Activated CD4-positive, alpha-beta memory T cell treated with anti-CD3 and anti-CD28 coated beads for 36 hours (primary cell): ENCODE measurements around the gene TTC9. TPM values are rescaled to one million over a fixed set of nuclear protein-coding genes. Genes with fewer than 3 reads are reported as not detected.

Experiments used
- CTCF ChIA-PET: fragments of 350-600 bp; sonication (Branson Sonifier 250); formaldehyde crosslinking; loops from one replicate; lab custom pipeline; 2021; ENCODE audit warnings: antibody characterized with exemption, inconsistent platforms; lab: Charles Lee
- POLR2A ChIA-PET: fragments of 350-600 bp; sonication (Branson Sonifier 250); formaldehyde crosslinking; loops from one replicate; lab custom pipeline; 2021; ENCODE audit warnings: antibody characterized with exemption; lab: Charles Lee
- DNase-seq: peaks from one replicate; pipeline ENCODE4 v3.0.0-alpha.2; 2020
- H3K27ac Mint-ChIP-seq: one replicate; pipeline ENCODE4 v1.8.0; 2021; ENCODE audit warnings: mixed read lengths
- H3K27me3 Mint-ChIP-seq: one replicate; pipeline ENCODE4 v1.8.0; 2021; ENCODE audit warnings: mixed read lengths
- H3K36me3 Mint-ChIP-seq: one replicate; pipeline ENCODE4 v1.8.0; 2021; ENCODE audit warnings: mixed read lengths
- H3K4me1 Mint-ChIP-seq: one replicate; pipeline ENCODE4 v1.8.0; 2021; ENCODE audit warnings: low read depth, mixed read lengths
- H3K4me3 Mint-ChIP-seq: one replicate; pipeline ENCODE4 v1.8.0; 2021; ENCODE audit warnings: mild to moderate bottlenecking, mixed read lengths
- H3K9me3 Mint-ChIP-seq: one replicate; pipeline ENCODE4 v1.8.0; 2021; ENCODE audit warnings: mixed read lengths
- intact Hi-C: fragments of 100-400 bp; cut with micrococcal nuclease; formaldehyde crosslinking; loops from one replicate; pipeline ENCODE4 v1.15.1; 2023
- total RNA-seq, 2 experiments: library from RNA; stranded (reverse); gene quantifications; one replicate each; pipeline ENCODE4 v1.2.3, GENCODE V29; 2021

TTC9 gene
- total RNA-seq, 2 experiments from 2014 or later, result 8.6 to 9.5 TPM

DNA sequence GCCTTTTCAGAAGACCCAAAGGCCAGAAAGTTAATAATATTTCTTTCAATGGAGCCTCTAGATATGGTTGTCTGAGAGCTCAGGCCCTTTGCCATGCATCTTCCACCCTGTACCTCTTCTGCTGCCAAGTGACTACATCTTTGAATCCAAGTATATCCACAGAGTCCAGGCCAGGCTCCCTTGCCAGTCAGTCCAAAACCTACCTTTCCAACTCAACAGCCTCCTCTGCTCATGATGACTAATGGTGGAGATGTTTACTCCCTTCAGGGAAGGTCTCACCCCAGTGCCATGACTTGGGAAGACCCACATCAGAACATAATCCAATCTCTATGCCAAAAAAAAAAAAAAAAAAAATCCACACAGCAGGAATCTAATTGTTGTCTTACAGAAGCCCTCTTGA lies 20.4 kb downstream of the TTC9 start:
- peaks cover 9% of the 10 kb centered on the region for H3K36me3 Mint-ChIP-seq
- DNase-seq, result no peak
- CTCF ChIA-PET, result interaction anchor here (0.9 to 1.8 kb wide), 4 partner anchors 14 to 241 kb away, joined by 3 to 6 read pairs (median 3); partner anchors contain the start of genes MAP3K9 and TTC9
- H3K4me3 Mint-ChIP-seq, result peak overlapping the region; percentile 45
- H3K9me3 Mint-ChIP-seq, result no peaks in the 10 kb centered on the region
- peaks cover 76% of the 10 kb centered on the region for H3K4me1 Mint-ChIP-seq
- no peaks in the 10 kb centered on the region for H3K27me3 Mint-ChIP-seq
- intact Hi-C loops, result no loop called here
- POLR2A ChIA-PET, result interaction anchor here (1.2 to 6.1 kb wide), 2 partner anchors 16 to 19 kb away, joined by 3 to 36 read pairs; partner anchors contain the start of gene TTC9
- H3K27ac Mint-ChIP-seq, result peak overlapping the region; percentile 83

DNA sequence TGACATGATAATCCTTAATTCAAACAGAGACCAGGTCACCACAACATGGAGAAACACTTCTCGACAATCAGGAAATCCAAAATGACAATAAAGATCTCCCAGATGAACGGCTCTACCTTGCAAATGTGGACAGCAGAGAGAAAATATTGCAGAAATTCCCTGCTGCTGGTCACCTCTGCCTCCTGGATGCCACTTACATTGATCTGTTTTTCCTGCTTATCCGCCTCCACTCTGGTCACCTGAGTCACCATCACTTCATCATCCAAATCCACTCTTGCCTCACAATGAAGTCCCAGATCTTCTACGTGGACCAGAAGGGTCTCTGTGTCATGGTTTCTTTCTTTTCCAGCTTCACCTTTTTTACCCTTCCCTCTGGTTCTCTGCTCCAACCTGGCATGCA lies 21.1 kb downstream of the TTC9 start:
- H3K4me1 Mint-ChIP-seq, result peaks cover 70% of the 10 kb centered on the region
- no peak overlapping the region for H3K27ac Mint-ChIP-seq
- ChIA-PET CTCF (no interaction called here), POLR2A (no interaction called here)
- no peaks in the 10 kb centered on the region for H3K9me3 Mint-ChIP-seq
- no peak overlapping the region for H3K4me3 Mint-ChIP-seq
- H3K36me3 Mint-ChIP-seq, result peaks cover 9% of the 10 kb centered on the region
- no peaks in the 10 kb centered on the region for H3K27me3 Mint-ChIP-seq
- intact Hi-C loops, result no loop called here
- no peak for DNase-seq

- no peaks in the 10 kb centered on the region for H3K27me3 Mint-ChIP-seq
- no peaks in the 10 kb centered on the region for H3K9me3 Mint-ChIP-seq
- H3K4me3 Mint-ChIP-seq, result no peak overlapping the region
- POLR2A ChIA-PET, result no interaction called here
- H3K4me1 Mint-ChIP-seq, result peaks cover 62% of the 10 kb centered on the region
- intact Hi-C loops, result no loop called here
- H3K36me3 Mint-ChIP-seq, result peaks cover 12% of the 10 kb centered on the region
- no peak overlapping the region for H3K27ac Mint-ChIP-seq
- CTCF ChIA-PET, result no interaction called here
- DNase-seq, result no peak
Observed at GRCh38 chr14:70663707-70664179, 22.0 kb downstream of the TTC9 start.

- Mint-ChIP-seq H3K4me3 (no peak overlapping the region), H3K9me3 (no peaks in the 10 kb centered on the region), H3K36me3 (peaks cover 12% of the 10 kb centered on the region), H3K4me1 (peaks cover 50% of the 10 kb centered on the region), H3K27ac (no peak overlapping the region), H3K27me3 (no peaks in the 10 kb centered on the region)
- intact Hi-C loops, result no loop called here
- POLR2A ChIA-PET, result no interaction called here
- no peak for DNase-seq
- CTCF ChIA-PET, result no interaction called here
Observed at GRCh38 chr14:70664698-70665447, 23.2 kb downstream of the TTC9 start.

DNA sequence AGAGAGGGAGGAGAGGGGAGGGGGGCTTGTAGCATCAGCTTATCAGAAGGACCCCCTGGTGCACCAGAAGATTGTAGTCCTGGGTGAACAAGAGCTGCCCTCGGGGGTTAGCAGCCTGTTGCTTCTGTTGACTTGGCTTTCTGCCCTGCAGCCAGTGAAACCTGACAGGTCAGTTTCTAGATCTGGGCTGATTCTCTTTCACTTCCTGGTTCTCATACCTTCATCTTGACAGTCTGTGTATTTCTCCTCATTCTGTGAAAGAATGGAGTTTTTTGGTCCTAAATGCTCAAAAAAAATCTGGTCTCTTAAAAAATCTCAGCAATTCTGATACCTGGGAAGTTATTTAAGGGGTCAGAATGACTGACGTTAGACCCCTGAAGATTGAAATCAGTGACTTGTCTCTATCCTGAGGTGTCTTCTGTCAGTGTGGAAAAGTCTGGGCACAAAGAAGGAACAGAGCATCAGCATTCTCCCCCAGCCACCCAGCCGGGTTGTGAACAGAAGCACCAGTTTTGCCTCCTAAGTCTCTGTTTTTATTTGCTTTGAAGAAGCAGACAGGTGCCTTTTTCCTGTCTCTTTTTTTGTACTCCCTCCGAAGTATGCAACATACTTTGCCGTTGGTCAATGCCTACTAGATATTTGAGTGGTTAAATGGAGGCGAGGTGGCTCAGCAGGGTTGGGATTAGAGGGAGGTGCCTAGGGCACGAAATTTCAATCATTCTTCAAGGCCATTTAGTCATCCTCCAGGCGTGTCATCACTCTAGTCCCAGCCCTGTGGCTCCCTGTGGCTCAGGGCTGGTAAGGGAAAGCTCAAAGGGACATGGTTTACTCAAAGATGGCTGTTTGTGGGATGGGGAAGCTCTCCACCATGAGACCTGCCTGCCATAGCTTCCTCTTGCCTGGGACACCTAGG lies 24.0 kb downstream of the TTC9 start:
- intact Hi-C loops, result no loop called here
- Mint-ChIP-seq H3K9me3 (no peaks in the 10 kb centered on the region), H3K27me3 (no peaks in the 10 kb centered on the region), H3K36me3 (peaks cover 12% of the 10 kb centered on the region), H3K4me3 (no peak overlapping the region), H3K4me1 (peaks cover 42% of the 10 kb centered on the region), H3K27ac (no peak overlapping the region)
- ChIA-PET POLR2A (no interaction called here), CTCF (interaction anchor here (0.7 to 1.6 kb wide), 2 partner anchors 48 to 50 kb away, joined by 3 read pairs; no protein-coding TSS in a partner anchor)
- DNase-seq, result no peak

- ChIA-PET CTCF (interaction anchor here (0.7 to 1.6 kb wide), 2 partner anchors 47 to 49 kb away, joined by 3 read pairs; no protein-coding TSS in a partner anchor), POLR2A (no interaction called here)
- Mint-ChIP-seq H3K4me3 (no peak overlapping the region), H3K36me3 (peaks cover 15% of the 10 kb centered on the region), H3K27me3 (no peaks in the 10 kb centered on the region), H3K27ac (no peak overlapping the region), H3K9me3 (no peaks in the 10 kb centered on the region), H3K4me1 (peaks cover 36% of the 10 kb centered on the region)
- no peak for DNase-seq
- intact Hi-C loops, result no loop called here
Observed at GRCh38 chr14:70666361-70666686, 24.6 kb downstream of the TTC9 start.

GRCh38 chr14:70670992-70671651 lies 29.4 kb downstream of the TTC9 start:
- POLR2A ChIA-PET, result no interaction called here
- no peaks in the 10 kb centered on the region for H3K9me3 Mint-ChIP-seq
- intact Hi-C loops, result no loop called here
- H3K27ac Mint-ChIP-seq, result no peak overlapping the region
- DNase-seq, result no peak
- H3K27me3 Mint-ChIP-seq, result no peaks in the 10 kb centered on the region
- CTCF ChIA-PET, result no interaction called here
- H3K36me3 Mint-ChIP-seq, result peaks cover 22% of the 10 kb centered on the region
- H3K4me3 Mint-ChIP-seq, result no peak overlapping the region
- peaks cover 3% of the 10 kb centered on the region for H3K4me1 Mint-ChIP-seq

GRCh38 chr14:70671652-70672644 lies 30.2 kb downstream of the TTC9 start:
- no peaks in the 10 kb centered on the region for H3K27me3 Mint-ChIP-seq
- intact Hi-C loops, result no loop called here
- no peak for DNase-seq
- ChIA-PET POLR2A (no interaction called here), CTCF (no interaction called here)
- H3K4me3 Mint-ChIP-seq, result no peak overlapping the region
- H3K27ac Mint-ChIP-seq, result no peak overlapping the region
- no peaks in the 10 kb centered on the region for H3K9me3 Mint-ChIP-seq
- no peaks in the 10 kb centered on the region for H3K4me1 Mint-ChIP-seq
- peaks cover 22% of the 10 kb centered on the region for H3K36me3 Mint-ChIP-seq

- ChIA-PET CTCF (no interaction called here), POLR2A (no interaction called here)
- peaks cover 9% of the 10 kb centered on the region for H3K36me3 Mint-ChIP-seq
- no peak overlapping the region for H3K27ac Mint-ChIP-seq
- no peaks in the 10 kb centered on the region for H3K4me1 Mint-ChIP-seq
- H3K4me3 Mint-ChIP-seq, result no peak overlapping the region
- DNase-seq, result no peak
- intact Hi-C loops, result no loop called here
- H3K9me3 Mint-ChIP-seq, result no peaks in the 10 kb centered on the region
- H3K27me3 Mint-ChIP-seq, result no peaks in the 10 kb centered on the region
Observed at GRCh38 chr14:70677341-70677740, 35.6 kb downstream of the TTC9 start.

- Mint-ChIP-seq H3K9me3 (no peaks in the 10 kb centered on the region), H3K4me3 (no peak overlapping the region), H3K27me3 (no peaks in the 10 kb centered on the region), H3K36me3 (peaks cover 1% of the 10 kb centered on the region), H3K27ac (no peak overlapping the region), H3K4me1 (no peaks in the 10 kb centered on the region)
- POLR2A ChIA-PET, result no interaction called here
- no peak for DNase-seq
- intact Hi-C loops, result no loop called here
- CTCF ChIA-PET, result no interaction called here
Observed at GRCh38 chr14:70680748-70681147, 39.0 kb downstream of the TTC9 start.

GRCh38 chr14:70683983-70684382 lies 42.3 kb downstream of the TTC9 start:
- Mint-ChIP-seq H3K9me3 (no peaks in the 10 kb centered on the region), H3K27ac (no peak overlapping the region), H3K27me3 (no peaks in the 10 kb centered on the region), H3K4me1 (no peaks in the 10 kb centered on the region), H3K36me3 (no peaks in the 10 kb centered on the region), H3K4me3 (no peak overlapping the region)
- no peak for DNase-seq
- intact Hi-C loops, result no loop called here
- CTCF ChIA-PET, result interaction anchor here (1.0 kb wide), 1 partner anchor 61 kb away, joined by 3 read pairs; no protein-coding TSS in a partner anchor
- POLR2A ChIA-PET, result no interaction called here
